ENCODE measurements around the gene OR14I1.
"Not testable (repeated sequence)": the region's sequence is repeated elsewhere in the genome, so short reads cannot be mapped to it uniquely, and the experiment has no call there.

Gene OR14I1

DNA sequence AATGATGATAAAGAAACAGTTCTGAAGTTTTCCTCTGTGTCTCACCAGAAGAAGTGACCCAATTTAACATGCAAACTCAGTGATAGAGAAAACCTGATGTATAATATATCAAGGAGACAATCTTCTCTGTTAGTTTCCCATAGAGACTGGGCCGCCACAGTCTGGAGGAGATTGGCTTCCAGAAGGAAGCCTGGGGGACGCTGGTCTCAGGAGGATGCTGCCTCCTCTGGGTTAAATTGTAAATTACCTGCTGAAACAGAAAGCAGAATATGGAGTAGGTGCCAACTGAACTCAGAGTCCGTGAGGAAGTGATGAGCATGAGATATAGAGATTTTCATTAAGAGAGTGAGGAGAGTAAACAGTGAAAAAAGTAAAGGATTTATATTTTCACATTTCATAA is 15.8 kb downstream of the OR14I1 start:
- peak; percentile 6 to 21 for DNase-seq

DNA sequence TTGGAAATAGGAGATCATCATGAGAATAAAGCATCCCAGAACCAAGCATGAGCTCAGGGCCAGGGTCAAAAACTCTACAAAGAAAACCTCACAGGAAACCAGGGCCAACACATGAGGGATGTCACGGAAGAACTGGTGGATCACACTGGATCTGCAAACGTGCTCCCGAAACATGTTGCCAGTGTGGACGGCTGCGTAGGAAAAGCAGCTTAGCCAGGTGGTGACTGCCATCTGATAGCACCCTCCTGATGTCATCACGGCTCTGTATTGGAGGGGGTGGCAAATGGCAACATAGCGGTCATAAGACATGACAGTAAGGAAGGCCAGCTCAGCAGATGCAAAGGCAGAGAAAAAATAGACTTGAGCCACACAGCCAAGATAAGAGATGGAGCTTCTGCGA is 20.9 kb downstream of the OR14I1 start:
- no peak for DNase-seq

DNA sequence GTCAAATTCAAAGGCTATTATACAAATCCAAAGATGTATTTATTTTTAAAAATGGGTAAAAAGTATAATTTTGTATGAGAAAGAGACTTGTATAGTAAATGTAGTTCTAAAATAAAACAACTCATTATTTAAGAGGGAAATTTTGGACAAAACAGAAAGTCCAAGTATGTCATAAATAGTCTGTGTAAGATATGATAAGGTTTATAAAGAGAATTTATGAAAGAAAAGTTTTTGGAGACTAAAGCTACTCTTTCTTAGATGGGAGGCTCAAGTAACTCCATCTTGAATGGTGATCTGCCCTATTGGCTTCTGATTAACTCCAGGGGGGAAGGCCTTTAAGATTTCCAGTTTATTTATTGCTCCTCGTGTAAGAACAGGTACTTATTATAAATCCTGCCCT is 32.6 kb downstream of the OR14I1 start:
- no peak for DNase-seq

DNA sequence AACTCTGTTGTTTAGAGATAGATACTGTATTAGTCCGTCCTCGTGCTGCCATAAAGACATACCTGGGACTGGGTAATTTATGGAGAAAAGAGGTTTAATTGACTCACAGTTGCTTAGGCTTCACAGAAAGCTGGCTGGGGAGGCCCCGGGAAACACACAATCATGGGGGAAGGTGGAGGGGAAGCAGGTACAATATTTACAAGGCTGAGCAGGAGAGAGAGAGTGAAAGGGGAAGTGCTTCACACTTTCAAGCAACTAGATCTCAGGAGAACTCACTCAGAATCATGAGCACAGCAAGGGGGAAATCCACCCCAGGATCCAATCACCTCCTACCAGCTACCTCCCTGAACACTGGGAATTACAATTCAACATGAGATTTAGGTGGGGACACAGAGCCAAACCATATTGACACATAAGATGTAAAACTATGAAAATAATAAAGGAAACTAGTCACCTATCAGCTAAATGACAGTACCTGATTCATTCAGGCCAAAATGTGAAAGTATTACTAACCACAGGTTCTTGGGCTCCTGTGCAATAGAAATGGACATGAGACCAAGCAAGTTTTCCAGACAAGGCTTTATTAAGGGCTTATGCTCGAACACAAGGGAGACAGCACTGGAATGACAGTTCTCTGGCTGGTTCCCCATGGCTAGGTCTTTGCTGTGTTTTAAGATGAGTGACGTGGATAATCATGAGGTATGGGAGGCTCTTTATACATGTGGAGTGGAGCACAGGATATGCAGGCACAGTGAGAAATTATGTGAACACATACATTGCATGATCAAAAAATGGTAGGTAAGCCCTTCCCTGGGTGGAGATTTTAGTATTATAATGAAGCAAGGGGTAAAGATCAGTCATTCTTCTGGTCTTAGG is 38.9 kb downstream of the OR14I1 start:
- not testable (repeated sequence) for DNase-seq

DNA sequence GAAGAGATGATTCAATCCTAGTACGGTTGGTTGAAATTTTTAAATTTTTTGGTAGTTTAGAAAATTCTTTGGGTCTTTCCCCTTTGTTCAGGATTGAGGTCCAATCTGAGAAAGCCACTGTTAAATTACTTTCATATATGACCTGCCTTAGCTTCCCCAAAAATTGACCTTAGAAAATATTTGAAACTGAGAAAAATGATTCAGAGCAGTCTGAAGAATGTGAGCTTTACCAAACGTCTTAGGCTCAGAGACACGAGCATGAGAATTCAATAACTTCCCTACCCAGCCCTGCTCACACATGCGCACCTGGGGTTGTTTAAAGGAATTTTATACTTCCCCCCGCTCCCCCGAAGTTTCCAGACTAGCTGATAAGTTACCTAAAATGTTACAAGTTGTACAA is 45.8 kb downstream of the OR14I1 start:
- not testable (repeated sequence) for DNase-seq

DNA sequence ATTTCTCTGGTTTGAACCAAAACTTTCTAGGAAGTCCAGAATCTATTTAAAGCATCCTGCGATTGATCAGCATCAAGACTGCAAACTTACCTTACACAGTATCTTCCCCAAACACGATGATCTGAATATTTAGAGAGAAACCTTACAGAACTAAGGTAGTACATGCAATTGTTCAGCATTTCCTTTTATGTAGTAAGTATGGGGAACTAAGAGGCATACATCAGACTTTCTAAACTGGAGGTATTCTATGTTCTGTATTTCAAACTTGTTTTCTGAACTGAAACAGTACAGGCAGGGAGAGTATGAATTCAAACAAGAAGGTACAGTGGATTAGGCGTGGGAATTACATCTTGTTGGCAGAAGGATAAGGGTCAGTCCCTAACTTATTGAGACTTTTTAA is 47.2 kb downstream of the OR14I1 start, which contains the start of gene OR2T27:
OR2T27 (minus strand) TSS at position 175 of the 400 bp plus-strand sequence. CDS start 4,644 bp downstream, outside the sequence.
- DNase-seq = not testable (repeated sequence)

Data from AML-193 (cell line).